HepG2 (cell line): ENCODE measurements around the gene PHF21B.

Experiments used
- CEBPB ChIP-seq: IDR thresholded peaks from 2 replicates; pipeline ENCODE4 v1.6.1; 2011; ENCODE audit warnings: low read depth, low read length, improper control_type of control experiment, borderline replicate concordance
- FOXP1 ChIP-seq, 2 experiments: fragments of 450-650 bp in 1 of 2; IDR thresholded peaks; 2 replicates each; pipeline ENCODE4 v1.6.1; 2017 to 2018; ENCODE audit warnings: antibody characterized with exemption in 1 of 2
- GTF3A ChIP-seq: sonication (generic); formaldehyde crosslinking; conservative IDR thresholded peaks from 2 replicates; pipeline ENCODE4 v1.4.0; 2020; ENCODE audit warnings: mild to moderate bottlenecking, missing genetic modification reagents
- KLF9 ChIP-seq: IDR thresholded peaks from 2 replicates; pipeline ENCODE4 v1.6.1; 2016; ENCODE audit warnings: low read depth
- MTA3 ChIP-seq: sonication (generic); formaldehyde crosslinking; IDR thresholded peaks from 2 replicates; pipeline ENCODE4 v1.4.0; 2020; ENCODE audit warnings: missing genetic modification reagents
- RFX5 ChIP-seq: IDR thresholded peaks from 2 replicates; pipeline ENCODE4 v1.6.1; 2011; ENCODE audit warnings: low read depth, low read length, improper control_type of control experiment
- ZNF274 ChIP-seq: sonication (generic); formaldehyde crosslinking; IDR thresholded peaks from 2 replicates; pipeline ENCODE4 v1.5.1; 2020; ENCODE audit warnings: mild to moderate bottlenecking, missing genetic modification reagents
- ZSCAN30 ChIP-seq: sonication (generic); formaldehyde crosslinking; IDR thresholded peaks from 2 replicates; pipeline ENCODE4 v1.5.0; 2020; ENCODE audit warnings: mild to moderate bottlenecking, missing genetic modification reagents
- TF ChIP-seq, protein P1 (sequence below): sonication (generic); formaldehyde crosslinking; IDR thresholded peaks from 2 replicates; pipeline ENCODE4 v1.5.0; 2020; ENCODE audit warnings: mild to moderate bottlenecking, missing genetic modification reagents, moderate library complexity

DNA sequence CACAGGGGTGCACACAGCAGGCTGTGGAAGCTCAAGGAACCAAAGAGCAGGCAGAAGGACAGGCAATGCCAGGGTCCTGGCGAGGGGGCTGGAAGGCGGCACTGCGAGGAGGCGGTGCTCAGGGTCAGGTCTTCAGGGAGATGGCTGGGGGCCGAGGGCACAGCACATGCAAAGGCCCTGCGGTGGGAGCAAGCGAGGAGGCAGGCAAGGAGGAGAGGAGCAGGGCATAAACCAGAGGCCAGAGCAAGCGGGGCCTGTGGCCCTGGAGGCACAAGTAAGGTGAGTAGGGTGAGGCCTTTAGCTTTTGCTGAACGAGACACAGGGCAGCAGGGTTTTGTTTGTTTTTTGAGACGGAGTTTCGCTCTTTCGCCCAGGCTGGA, 130.5 kb downstream of the PHF21B start:
- no peak for TF ChIP-seq ZSCAN30
- TF ChIP-seq, protein P1, sequence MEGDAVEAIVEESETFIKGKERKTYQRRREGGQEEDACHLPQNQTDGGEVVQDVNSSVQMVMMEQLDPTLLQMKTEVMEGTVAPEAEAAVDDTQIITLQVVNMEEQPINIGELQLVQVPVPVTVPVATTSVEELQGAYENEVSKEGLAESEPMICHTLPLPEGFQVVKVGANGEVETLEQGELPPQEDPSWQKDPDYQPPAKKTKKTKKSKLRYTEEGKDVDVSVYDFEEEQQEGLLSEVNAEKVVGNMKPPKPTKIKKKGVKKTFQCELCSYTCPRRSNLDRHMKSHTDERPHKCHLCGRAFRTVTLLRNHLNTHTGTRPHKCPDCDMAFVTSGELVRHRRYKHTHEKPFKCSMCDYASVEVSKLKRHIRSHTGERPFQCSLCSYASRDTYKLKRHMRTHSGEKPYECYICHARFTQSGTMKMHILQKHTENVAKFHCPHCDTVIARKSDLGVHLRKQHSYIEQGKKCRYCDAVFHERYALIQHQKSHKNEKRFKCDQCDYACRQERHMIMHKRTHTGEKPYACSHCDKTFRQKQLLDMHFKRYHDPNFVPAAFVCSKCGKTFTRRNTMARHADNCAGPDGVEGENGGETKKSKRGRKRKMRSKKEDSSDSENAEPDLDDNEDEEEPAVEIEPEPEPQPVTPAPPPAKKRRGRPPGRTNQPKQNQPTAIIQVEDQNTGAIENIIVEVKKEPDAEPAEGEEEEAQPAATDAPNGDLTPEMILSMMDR (CRISPR knock-in tag) = no peak
- TF ChIP-seq KLF9 (CRISPR knock-in tag) = no peak
- TF ChIP-seq MTA3 (CRISPR knock-in tag) = no peak
- TF ChIP-seq FOXP1 (IDR thresholded peaks at IDR 0.05) = no peak
- no peak for TF ChIP-seq FOXP1 (CRISPR knock-in tag; IDR thresholded peaks at IDR 0.05)
- no peak for TF ChIP-seq GTF3A
- TF ChIP-seq RFX5 = no peak
- TF ChIP-seq CEBPB = no peak
- no peak for TF ChIP-seq ZNF274 (CRISPR knock-in tag)
